Measurements from ENCODE around the gene DDX27. TPM values are rescaled to one million over a fixed set of nuclear protein-coding genes. Genes with fewer than 3 reads are reported as not detected.
A peak's percentile ranks its signal among the peaks of the same experiment; 100 is the strongest.

Gene DDX27
- total RNA-seq, 1 experiment from 2014 or later = 43.7 TPM

GRCh38 chr20:49268600-49269365 is 49.6 kb downstream of the DDX27 start:
- Histone ChIP-seq H3K9me3 (replicated peaks) (no peaks in the 10 kb centered on the region), H3K36me3 (peaks cover 89% of the 10 kb centered on the region), H3K27me3 (replicated peaks) (no peaks in the 10 kb centered on the region), H3K4me1 (replicated peaks) (peaks cover 14% of the 10 kb centered on the region), H3K27ac (no peak overlapping the region), H3K4me3 (no peak overlapping the region)
- DNase-seq (ENCODE audit: low read depth in 1 of 2, low spot score in 2 of 2) = peak in 1 of 2 experiments; percentile 62

GRCh38 chr20:49270177-49270576 is 51.0 kb downstream of the DDX27 start:
- H3K27ac ChIP-seq = no peak overlapping the region
- H3K36me3 ChIP-seq = peaks cover 87% of the 10 kb centered on the region
- DNase-seq (ENCODE audit: low read depth in 1 of 2, low spot score in 2 of 2) = no peak
- no peaks in the 10 kb centered on the region for H3K27me3 ChIP-seq (replicated peaks)
- H3K4me1 ChIP-seq (replicated peaks) = peaks cover 14% of the 10 kb centered on the region
- no peaks in the 10 kb centered on the region for H3K9me3 ChIP-seq (replicated peaks)
- H3K4me3 ChIP-seq = no peak overlapping the region

GRCh38 chr20:49270736-49271135 is 51.5 kb downstream of the DDX27 start:
- Histone ChIP-seq H3K4me3 (no peak overlapping the region), H3K9me3 (replicated peaks) (no peaks in the 10 kb centered on the region), H3K27ac (no peak overlapping the region), H3K27me3 (replicated peaks) (no peaks in the 10 kb centered on the region), H3K36me3 (peaks cover 87% of the 10 kb centered on the region), H3K4me1 (replicated peaks) (peaks cover 17% of the 10 kb centered on the region)
- no peak for DNase-seq (ENCODE audit: low read depth in 1 of 2, low spot score in 2 of 2)

DNA sequence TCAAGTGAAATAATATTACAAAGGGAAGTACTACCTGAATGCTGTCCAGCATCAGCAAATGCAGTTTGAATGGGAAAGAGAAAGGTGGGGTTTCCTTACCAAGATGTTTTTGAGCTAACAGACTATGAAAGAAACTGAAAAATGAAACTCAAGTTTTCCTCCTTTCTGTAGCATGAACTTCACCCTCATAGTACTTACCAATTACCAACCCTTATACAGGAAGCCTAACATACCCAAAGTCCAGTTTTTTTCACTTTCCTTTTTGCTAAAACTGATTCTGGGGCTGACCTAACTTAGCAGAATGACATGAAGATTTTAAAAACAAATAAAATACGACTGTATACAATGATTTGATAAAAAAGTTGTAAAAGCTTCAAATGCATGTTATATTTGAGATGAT is 53.4 kb downstream of the DDX27 start:
- H3K9me3 ChIP-seq (replicated peaks) = no peaks in the 10 kb centered on the region
- no peak for DNase-seq (ENCODE audit: low read depth in 1 of 2, low spot score in 2 of 2)
- no peak overlapping the region for H3K27ac ChIP-seq
- H3K36me3 ChIP-seq = peaks cover 80% of the 10 kb centered on the region
- peaks cover 27% of the 10 kb centered on the region for H3K4me1 ChIP-seq (replicated peaks)
- no peak overlapping the region for H3K4me3 ChIP-seq
- H3K27me3 ChIP-seq (replicated peaks) = no peaks in the 10 kb centered on the region

- Histone ChIP-seq H3K9me3 (replicated peaks) (no peaks in the 10 kb centered on the region), H3K4me3 (no peak overlapping the region), H3K36me3 (peaks cover 77% of the 10 kb centered on the region), H3K27me3 (replicated peaks) (no peaks in the 10 kb centered on the region), H3K27ac (no peak overlapping the region), H3K4me1 (replicated peaks) (peaks cover 21% of the 10 kb centered on the region)
- DNase-seq (ENCODE audit: low read depth in 1 of 2, low spot score in 2 of 2) = no peak
Measured at GRCh38 chr20:49273696-49274277, 54.6 kb downstream of the DDX27 start.

DNA sequence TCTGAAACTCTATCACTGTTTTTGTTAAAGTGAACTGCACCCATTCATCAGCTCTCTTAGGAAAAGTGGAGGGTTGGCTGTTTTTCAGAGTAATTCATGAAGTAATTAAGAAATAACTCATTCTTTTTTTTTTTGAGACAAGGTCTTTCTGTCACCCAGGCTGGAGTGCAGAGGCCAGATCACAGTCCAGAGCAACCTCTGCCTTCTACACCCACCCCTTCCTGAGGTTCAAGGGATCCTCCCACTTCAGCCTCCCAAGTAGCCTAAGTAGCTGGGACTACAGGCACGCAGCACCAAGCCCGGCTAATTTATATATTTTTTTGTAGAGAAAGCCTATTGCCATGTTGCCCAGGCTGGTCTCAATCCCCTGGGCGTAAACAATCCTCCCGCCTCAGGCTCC is 56.0 kb downstream of the DDX27 start:
- no peak overlapping the region for H3K27ac ChIP-seq

GRCh38 chr20:49275636-49276035 is 56.4 kb downstream of the DDX27 start:
- H3K4me1 ChIP-seq (replicated peaks) = peaks cover 24% of the 10 kb centered on the region
- no peak for DNase-seq (ENCODE audit: low read depth in 1 of 2, low spot score in 2 of 2)
- H3K36me3 ChIP-seq = peaks cover 77% of the 10 kb centered on the region
- no peaks in the 10 kb centered on the region for H3K27me3 ChIP-seq (replicated peaks)
- no peak overlapping the region for H3K4me3 ChIP-seq
- H3K9me3 ChIP-seq (replicated peaks) = peaks cover 10% of the 10 kb centered on the region
- H3K27ac ChIP-seq = no peak overlapping the region

More for the DNA sequence above, 56.0 kb downstream of the DDX27 start:
- DNase-seq (ENCODE audit: low read depth in 1 of 2, low spot score in 2 of 2) = no peak
- Histone ChIP-seq H3K4me3 (no peak overlapping the region), H3K9me3 (replicated peaks) (peaks cover 6% of the 10 kb centered on the region), H3K36me3 (peaks cover 77% of the 10 kb centered on the region), H3K4me1 (replicated peaks) (peaks cover 20% of the 10 kb centered on the region), H3K27me3 (replicated peaks) (no peaks in the 10 kb centered on the region)

DNA sequence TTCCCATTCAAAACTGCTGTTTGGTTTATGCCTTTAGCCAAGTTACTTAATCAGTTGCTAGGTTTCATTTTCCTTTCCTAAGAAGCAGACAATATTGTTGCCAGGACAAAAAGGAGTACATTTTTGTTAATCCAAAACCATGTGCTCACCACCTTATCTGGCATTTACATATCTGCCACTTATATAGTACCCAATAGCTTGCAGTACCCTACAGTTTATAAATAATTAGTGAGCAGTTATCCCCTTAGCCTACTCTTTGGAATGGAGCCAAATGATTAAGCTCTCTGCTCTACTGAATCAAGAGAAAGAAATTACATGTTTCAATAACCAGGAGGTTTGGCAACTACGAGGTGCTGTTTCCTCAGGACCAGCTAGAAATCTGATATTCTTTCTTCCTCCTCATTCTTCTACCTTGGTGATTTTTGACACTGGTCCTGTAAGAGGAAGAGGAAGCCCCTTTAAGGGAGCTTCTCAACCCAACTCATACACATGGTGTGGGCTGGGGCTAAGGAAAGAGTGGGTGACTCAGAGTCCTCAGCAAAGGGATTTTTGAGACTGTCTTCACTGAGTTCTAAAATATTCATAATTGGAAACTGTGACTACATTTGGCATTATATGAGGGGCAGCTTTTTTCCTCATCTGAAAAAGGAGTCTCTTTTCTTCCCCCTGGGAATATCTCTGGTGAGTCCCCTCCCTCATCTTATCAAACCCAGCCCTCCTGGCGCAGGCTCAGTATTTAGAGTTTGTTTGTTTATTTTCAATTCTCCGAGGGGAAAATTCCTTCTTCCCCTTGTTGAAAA is 57.1 kb downstream of the DDX27 start:
- Histone ChIP-seq H3K27ac (peak overlapping the region; percentile 91), H3K4me3 (peak overlapping the region; percentile 53), H3K9me3 (replicated peaks) (peaks cover 18% of the 10 kb centered on the region), H3K36me3 (peaks cover 77% of the 10 kb centered on the region), H3K4me1 (replicated peaks) (peaks cover 30% of the 10 kb centered on the region), H3K27me3 (replicated peaks) (no peaks in the 10 kb centered on the region)
- DNase-seq (ENCODE audit: low read depth in 1 of 2, low spot score in 2 of 2) = peak; percentile 52 to 72

- Histone ChIP-seq H3K9me3 (replicated peaks) (peaks cover 23% of the 10 kb centered on the region), H3K4me3 (peak overlapping the region; percentile 53), H3K4me1 (replicated peaks) (peaks cover 38% of the 10 kb centered on the region), H3K27me3 (replicated peaks) (no peaks in the 10 kb centered on the region), H3K27ac (peak overlapping the region; percentile 91), H3K36me3 (peaks cover 77% of the 10 kb centered on the region)
- DNase-seq (ENCODE audit: low read depth in 1 of 2, low spot score in 2 of 2) = peak; percentile 47 to 64
Measured at GRCh38 chr20:49276961-49277785, 58.0 kb downstream of the DDX27 start.

GRCh38 chr20:49277786-49278035 is 58.5 kb downstream of the DDX27 start:
- H3K4me1 ChIP-seq (replicated peaks) = peaks cover 38% of the 10 kb centered on the region
- no peaks in the 10 kb centered on the region for H3K27me3 ChIP-seq (replicated peaks)
- DNase-seq (ENCODE audit: low read depth in 1 of 2, low spot score in 2 of 2) = no peak

GRCh38 chr20:49278036-49278817 is 59.0 kb downstream of the DDX27 start, which contains the start of gene ZNFX1:
TSS of gene ZNFX1 (minus strand) at chr20:49278057. CDS start at chr20:49275839, 2,218 bp downstream.
- Histone ChIP-seq H3K27me3 (replicated peaks) (no peaks in the 10 kb centered on the region), H3K4me1 (replicated peaks) (peaks cover 40% of the 10 kb centered on the region), H3K4me3 (peak within 1 kb of the TSS; percentile 53), H3K36me3 (peaks cover 77% of the 10 kb centered on the region), H3K27ac (peak within 1 kb of the TSS; percentile 91), H3K9me3 (replicated peaks) (peaks cover 25% of the 10 kb centered on the region)
- DNase-seq (ENCODE audit: low read depth in 1 of 2, low spot score in 2 of 2) = peak; percentile 99 to 100

More at GRCh38 chr20:49277786-49278035, 58.5 kb downstream of the DDX27 start:
- peaks cover 23% of the 10 kb centered on the region for H3K9me3 ChIP-seq (replicated peaks)
- H3K27ac ChIP-seq = peak overlapping the region; percentile 91
- H3K36me3 ChIP-seq = peaks cover 77% of the 10 kb centered on the region
- H3K4me3 ChIP-seq = peak overlapping the region; percentile 53

DNA sequence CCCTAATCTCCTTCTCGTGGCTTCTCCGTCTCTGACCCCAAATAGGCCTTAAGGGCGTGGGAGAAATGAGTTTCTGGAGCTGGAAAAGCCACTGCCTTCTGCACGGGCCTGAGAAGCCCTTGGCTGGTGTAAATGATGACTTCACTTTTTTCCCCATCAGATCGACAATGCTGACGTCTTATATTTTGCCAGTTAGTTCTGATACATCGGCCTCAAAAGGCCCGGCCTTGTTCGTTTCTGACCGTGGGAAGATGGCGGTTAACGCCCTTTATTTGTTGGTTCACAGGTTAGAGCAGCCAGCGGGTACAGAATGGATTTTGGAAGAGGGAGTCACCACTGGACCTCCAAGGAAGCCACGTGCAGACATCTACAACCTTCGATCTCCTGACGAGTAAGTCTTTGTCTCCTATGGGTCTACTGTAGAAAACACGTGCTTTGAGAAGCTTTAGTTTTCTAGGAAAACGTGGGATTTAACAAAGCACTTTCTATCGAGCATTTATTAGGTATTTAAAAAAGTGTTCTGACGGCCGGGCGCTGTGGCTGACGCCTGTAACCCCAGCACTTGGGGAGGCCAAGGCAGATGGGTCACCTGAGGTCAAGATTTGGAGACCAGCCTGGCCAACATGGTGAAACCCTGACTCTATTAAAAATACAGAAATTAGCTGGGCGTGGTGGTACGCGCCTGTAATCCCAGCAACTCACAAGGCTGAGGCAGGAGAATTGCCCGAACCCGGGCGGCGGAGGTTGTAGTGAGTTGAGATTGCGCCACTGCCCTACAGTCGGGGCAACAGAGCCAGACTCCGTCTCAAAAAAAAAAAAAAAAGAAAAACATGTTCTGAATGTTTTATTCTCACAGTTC is 59.8 kb downstream of the DDX27 start:
- DNase-seq (ENCODE audit: low read depth in 1 of 2, low spot score in 2 of 2) = no peak
- H3K27me3 ChIP-seq (replicated peaks) = no peaks in the 10 kb centered on the region
- peaks cover 32% of the 10 kb centered on the region for H3K9me3 ChIP-seq (replicated peaks)
- H3K4me3 ChIP-seq = peak overlapping the region; percentile 53
- peaks cover 46% of the 10 kb centered on the region for H3K4me1 ChIP-seq (replicated peaks)
- H3K36me3 ChIP-seq = peaks cover 77% of the 10 kb centered on the region
- H3K27ac ChIP-seq = peak overlapping the region; percentile 91
